Endothelial cell of umbilical vein (primary cell): ENCODE results near the gene IL18.

Source experiments
- CTCF ChIP-seq, 2 donors: IDR thresholded peaks; 1 replicate in 1 of 2; 2 replicates in 1 of 2; pipeline ENCODE4 v1.5.1; 2011; ENCODE audit warnings: low read length in 2 of 2, mild to moderate bottlenecking in 2 of 2, moderate library complexity in 2 of 2, control low read depth in 1 of 2, inconsistent platforms in 1 of 2, low read depth in 1 of 2; ENCODE audit not compliant: insufficient read depth in 1 of 2; ENCODE audit errors: extremely low read depth in 1 of 2
- EZH2 ChIP-seq: IDR thresholded peaks from 2 replicates; pipeline ENCODE4 v1.6.1; 2012; ENCODE audit warnings: borderline replicate concordance, low read depth, mild to moderate bottlenecking, moderate library complexity, low read length, inconsistent platforms; ENCODE audit not compliant: severe bottlenecking
- FOS ChIP-seq: IDR thresholded peaks from 2 replicates; pipeline ENCODE4 v1.6.1; 2011; ENCODE audit warnings: mild to moderate bottlenecking, low read length, moderate library complexity, borderline replicate concordance; ENCODE audit not compliant: insufficient read depth
- MYC ChIP-seq: IDR thresholded peaks from one replicate; pipeline ENCODE4 v1.6.1; 2011; ENCODE audit warnings: mild to moderate bottlenecking, low read depth, low read length
- POLR2A ChIP-seq: IDR thresholded peaks from 2 replicates; pipeline ENCODE4 v1.6.1; 2012; ENCODE audit warnings: low read depth, mild to moderate bottlenecking, control low read depth, low read length
- POLR2AphosphoS5 ChIP-seq: IDR thresholded peaks from 2 replicates; pipeline ENCODE4 v1.6.1; 2012; ENCODE audit warnings: low read depth, mild to moderate bottlenecking, control low read depth, low read length, moderate library complexity; ENCODE audit not compliant: insufficient read depth
- TF ChIP-seq, protein P1 (sequence below): IDR thresholded peaks from 2 replicates; pipeline ENCODE4 v1.6.1; 2011; ENCODE audit not compliant: insufficient read depth, insufficient read length

DNA sequence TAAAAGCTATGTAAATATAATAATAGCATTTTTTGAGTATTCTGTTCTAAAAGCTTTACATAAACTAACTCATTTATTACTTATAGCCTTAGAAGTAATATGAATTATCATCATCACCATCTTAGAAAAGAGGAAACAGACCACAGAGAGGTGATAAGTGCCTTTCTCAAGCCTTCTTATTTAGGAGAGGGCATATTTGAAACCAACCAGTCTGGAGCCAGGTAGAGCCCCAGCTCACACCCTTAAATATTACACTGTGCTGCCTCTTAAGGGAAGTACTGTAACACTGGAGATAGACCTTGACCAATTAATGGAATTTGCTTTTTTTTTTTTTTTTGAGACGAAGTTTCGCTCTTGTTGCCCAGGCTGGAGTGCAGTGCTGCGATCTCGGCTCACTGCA, 13.7 kb upstream of the IL18 start:
- TF ChIP-seq CTCF (IDR thresholded peaks at IDR 0.05; ENCODE audit: extremely low read depth in 1 of 2, insufficient read depth in 1 of 2, low read depth in 1 of 2, low read length in 2 of 2) (no peak), MYC (no peak), POLR2A (no peak), POLR2AphosphoS5 (no peak), EZH2 (no peak), FOS (no peak)
- TF ChIP-seq, protein P1, sequence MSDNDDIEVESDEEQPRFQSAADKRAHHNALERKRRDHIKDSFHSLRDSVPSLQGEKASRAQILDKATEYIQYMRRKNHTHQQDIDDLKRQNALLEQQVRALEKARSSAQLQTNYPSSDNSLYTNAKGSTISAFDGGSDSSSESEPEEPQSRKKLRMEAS = no peak
